Breast epithelium (tissue), 4 donors: Measurements from ENCODE around the gene COL18A1. TPM values are rescaled to one million over a fixed set of nuclear protein-coding genes. Genes with fewer than 3 reads are reported as not detected.

Experiments
- DNase-seq, 2 donors: peaks; one replicate each; pipeline ENCODE4 v3.0.0-alpha.2; 2019; ENCODE audit warnings: low spot score in 2 of 2
- H3K27ac ChIP-seq, 2 donors: fragments of 200-600 bp; sonication (generic) in 1 of 2; one replicate each; pipeline ENCODE4 v1.5.1; 2016 to 2019; ENCODE audit warnings: mild to moderate bottlenecking in 1 of 2
- H3K27me3 ChIP-seq, 2 donors: fragments of 200-600 bp; sonication (generic) in 1 of 2; one replicate each; pipeline versions ENCODE4 v1.5.1 to v1.6.0; 2017 to 2019; ENCODE audit warnings: control low read depth in 1 of 2, mild to moderate bottlenecking in 1 of 2
- H3K36me3 ChIP-seq: fragments of 200-600 bp; one replicate; pipeline ENCODE4 v1.5.1; 2019
- H3K4me1 ChIP-seq, 2 donors: fragments of 200-600 bp; sonication (generic); one replicate each; pipeline ENCODE4 v1.5.1; 2016 to 2019; ENCODE audit warnings: control low read depth in 1 of 2
- H3K4me3 ChIP-seq, 3 donors: fragments of 200-600 bp; sonication (generic); 1 replicate in 2 of 3; 2 replicates in 1 of 3; pipeline ENCODE4 v1.5.1; 2016 to 2019; ENCODE audit warnings: mild to moderate bottlenecking in 3 of 3, moderate library complexity in 2 of 3
- H3K9me3 ChIP-seq, 2 donors: fragments of 200-600 bp; sonication (generic) in 1 of 2; one replicate each; pipeline ENCODE4 v1.5.1; 2016 to 2019; ENCODE audit warnings: control low read depth in 1 of 2
- CTCF ChIP-seq, 3 donors: fragments of 450-650 bp; IDR thresholded peaks; one replicate each; pipeline ENCODE4 v1.5.1; 2016 to 2017; ENCODE audit warnings: antibody characterized with exemption in 3 of 3, mild to moderate bottlenecking in 3 of 3, moderate library complexity in 3 of 3
- POLR2A ChIP-seq: fragments of 450-650 bp; IDR thresholded peaks from one replicate; pipeline ENCODE4 v1.6.1; 2016; ENCODE audit warnings: antibody characterized with exemption, mild to moderate bottlenecking, moderate library complexity
- POLR2AphosphoS5 ChIP-seq, 3 donors: sonication (generic); formaldehyde crosslinking; IDR thresholded peaks; one replicate each; pipeline ENCODE4 v1.6.1; 2017; ENCODE audit warnings: antibody characterized with exemption in 3 of 3
- intact Hi-C: fragments of 100-400 bp; cut with DNase I; formaldehyde crosslinking; loops from one replicate; pipeline ENCODE4 v1.15.1; 2023; ENCODE audit warnings: low total_unique reads
- total RNA-seq, 3 donors: library from RNA; depleted of rRNA; stranded (reverse); fragments of >200 nt; gene quantifications; one replicate each; pipeline ENCODE4 v1.1.0, GENCODE V29; 2016

COL18A1 gene
- total RNA-seq, 3 donors from 2014 or later: 48.3 to 62.9 (median 55.8) TPM

- Histone ChIP-seq H3K27ac (peak overlapping the region in 1 of 2 donors; percentile 87), H3K4me1 (peaks cover 19 to 33% of the 10 kb centered on the region in 2 donors), H3K27me3 (no peaks in the 10 kb centered on the region), H3K4me3 (no peak overlapping the region), H3K9me3 (no peaks in the 10 kb centered on the region), H3K36me3 (no peaks in the 10 kb centered on the region)
- no peak for DNase-seq
- intact Hi-C loops: loop anchor here (10.0 kb wide), 1 partner anchor 87 kb away; no protein-coding TSS in a partner anchor
- no peak for TF ChIP-seq POLR2AphosphoS5 (IDR thresholded peaks at IDR 0.05)
- TF ChIP-seq CTCF (IDR thresholded peaks at IDR 0.05): no peak
- TF ChIP-seq POLR2A: no peak
Observed at GRCh38 chr21:45411810-45412206, 6.8 kb downstream of the COL18A1 start.

GRCh38 chr21:45412491-45412890, 7.5 kb downstream of the COL18A1 start:
- Histone ChIP-seq H3K4me3 (no peak overlapping the region), H3K9me3 (no peaks in the 10 kb centered on the region), H3K4me1 (peaks cover 13 to 29% of the 10 kb centered on the region in 2 donors), H3K27ac (no peak overlapping the region), H3K36me3 (no peaks in the 10 kb centered on the region), H3K27me3 (no peaks in the 10 kb centered on the region)
- TF ChIP-seq CTCF (IDR thresholded peaks at IDR 0.05) (no peak), POLR2A (no peak), POLR2AphosphoS5 (IDR thresholded peaks at IDR 0.05) (no peak)
- intact Hi-C loops: loop anchor here (10.0 kb wide), 1 partner anchor 88 kb away; no protein-coding TSS in a partner anchor
- no peak for DNase-seq

GRCh38 chr21:45412909-45413611, 8.1 kb downstream of the COL18A1 start:
- Histone ChIP-seq H3K9me3 (no peaks in the 10 kb centered on the region), H3K4me3 (no peak overlapping the region), H3K4me1 (peaks cover 8 to 27% of the 10 kb centered on the region in 2 donors), H3K27me3 (no peaks in the 10 kb centered on the region), H3K36me3 (no peaks in the 10 kb centered on the region), H3K27ac (no peak overlapping the region)
- DNase-seq: no peak
- intact Hi-C loops: loop anchor here (10.0 kb wide), 1 partner anchor 88 kb away; no protein-coding TSS in a partner anchor
- TF ChIP-seq CTCF (IDR thresholded peaks at IDR 0.05): no peak
- no peak for TF ChIP-seq POLR2AphosphoS5 (IDR thresholded peaks at IDR 0.05)
- TF ChIP-seq POLR2A: no peak

GRCh38 chr21:45413922-45414321, 9.0 kb downstream of the COL18A1 start:
- intact Hi-C loops: loop anchor here (10.0 kb wide), 1 partner anchor 89 kb away; no protein-coding TSS in a partner anchor
- H3K27ac ChIP-seq: no peak overlapping the region
- TF ChIP-seq POLR2AphosphoS5 (IDR thresholded peaks at IDR 0.05) (no peak), CTCF (IDR thresholded peaks at IDR 0.05) (no peak), POLR2A (no peak)

More at GRCh38 chr21:45413922-45414321, 9.0 kb downstream of the COL18A1 start:
- DNase-seq: no peak
- H3K4me3 ChIP-seq: no peak overlapping the region
- peaks cover 7 to 18% of the 10 kb centered on the region in 2 donors for H3K4me1 ChIP-seq
- no peaks in the 10 kb centered on the region for H3K9me3 ChIP-seq
- no peaks in the 10 kb centered on the region for H3K36me3 ChIP-seq
- no peaks in the 10 kb centered on the region for H3K27me3 ChIP-seq
